GM10266 (cell line): ENCODE data around the gene CNTN4.

Source experiments
- DNase-seq: peaks from one replicate; pipeline ENCODE4 v3.0.0; 2012; ENCODE audit errors: extremely low spot score
- TF ChIP-seq, protein P1 (sequence below): IDR thresholded peaks from 2 replicates; pipeline ENCODE4 v1.5.1; 2012; ENCODE audit warnings: mild to moderate bottlenecking, low read depth; ENCODE audit not compliant: control insufficient read depth, insufficient read depth; ENCODE audit errors: missing control alignments

CNTN4 gene

GRCh38 chr3:2465842-2466241 lies 367.2 kb downstream of the CNTN4 start:
- no peak for DNase-seq
- TF ChIP-seq, protein P1, sequence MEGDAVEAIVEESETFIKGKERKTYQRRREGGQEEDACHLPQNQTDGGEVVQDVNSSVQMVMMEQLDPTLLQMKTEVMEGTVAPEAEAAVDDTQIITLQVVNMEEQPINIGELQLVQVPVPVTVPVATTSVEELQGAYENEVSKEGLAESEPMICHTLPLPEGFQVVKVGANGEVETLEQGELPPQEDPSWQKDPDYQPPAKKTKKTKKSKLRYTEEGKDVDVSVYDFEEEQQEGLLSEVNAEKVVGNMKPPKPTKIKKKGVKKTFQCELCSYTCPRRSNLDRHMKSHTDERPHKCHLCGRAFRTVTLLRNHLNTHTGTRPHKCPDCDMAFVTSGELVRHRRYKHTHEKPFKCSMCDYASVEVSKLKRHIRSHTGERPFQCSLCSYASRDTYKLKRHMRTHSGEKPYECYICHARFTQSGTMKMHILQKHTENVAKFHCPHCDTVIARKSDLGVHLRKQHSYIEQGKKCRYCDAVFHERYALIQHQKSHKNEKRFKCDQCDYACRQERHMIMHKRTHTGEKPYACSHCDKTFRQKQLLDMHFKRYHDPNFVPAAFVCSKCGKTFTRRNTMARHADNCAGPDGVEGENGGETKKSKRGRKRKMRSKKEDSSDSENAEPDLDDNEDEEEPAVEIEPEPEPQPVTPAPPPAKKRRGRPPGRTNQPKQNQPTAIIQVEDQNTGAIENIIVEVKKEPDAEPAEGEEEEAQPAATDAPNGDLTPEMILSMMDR = no peak

DNA sequence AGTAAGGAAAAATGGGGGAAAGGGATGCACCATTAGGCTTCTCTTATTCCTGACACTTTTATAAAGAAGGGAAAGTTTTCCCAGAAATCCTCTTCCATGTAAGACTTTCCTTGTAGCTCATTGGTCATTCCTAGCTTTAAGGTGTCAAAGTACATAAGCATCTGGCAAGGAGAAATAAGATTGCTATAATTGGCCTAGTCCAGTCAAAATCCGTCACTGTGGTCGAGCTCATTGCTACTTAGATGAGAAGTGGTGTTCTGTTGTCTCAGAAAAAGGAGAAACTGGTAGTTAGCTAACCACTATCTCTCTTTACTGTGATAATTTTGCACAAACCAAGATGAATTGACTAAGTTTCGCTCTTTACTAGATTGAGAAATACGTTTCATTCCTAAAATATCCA lies 370.1 kb downstream of the CNTN4 start:
- no peak for DNase-seq

GRCh38 chr3:2476996-2477395 lies 378.3 kb downstream of the CNTN4 start:
- TF ChIP-seq, protein P1 = no peak

More for the DNA sequence above, 370.1 kb downstream of the CNTN4 start:
- TF ChIP-seq, protein P1 = no peak

DNA sequence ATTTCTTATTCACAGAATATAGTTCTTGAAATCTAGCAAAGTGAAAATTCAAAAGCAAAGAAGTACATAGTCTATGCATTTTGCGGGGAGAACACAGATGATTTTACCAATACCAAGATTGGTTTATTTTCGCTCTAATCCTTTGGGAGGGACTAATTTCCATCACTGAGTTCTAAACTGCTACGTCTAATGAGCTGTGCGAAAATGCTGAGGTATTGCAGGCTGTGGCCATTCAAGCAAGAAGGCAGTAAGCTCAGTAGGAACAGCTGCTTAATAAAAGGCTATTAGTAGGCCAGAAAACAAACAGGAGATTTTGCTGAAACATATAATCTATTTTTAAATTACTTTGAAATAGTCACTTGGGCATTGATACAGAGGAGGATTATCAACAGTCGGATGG lies 379.0 kb downstream of the CNTN4 start:
- TF ChIP-seq, protein P1 = no peak
- no peak for DNase-seq

More at GRCh38 chr3:2476996-2477395, 378.3 kb downstream of the CNTN4 start:
- no peak for DNase-seq

GRCh38 chr3:2484162-2485026 lies 385.7 kb downstream of the CNTN4 start:
- DNase-seq = peak; percentile 8

DNA sequence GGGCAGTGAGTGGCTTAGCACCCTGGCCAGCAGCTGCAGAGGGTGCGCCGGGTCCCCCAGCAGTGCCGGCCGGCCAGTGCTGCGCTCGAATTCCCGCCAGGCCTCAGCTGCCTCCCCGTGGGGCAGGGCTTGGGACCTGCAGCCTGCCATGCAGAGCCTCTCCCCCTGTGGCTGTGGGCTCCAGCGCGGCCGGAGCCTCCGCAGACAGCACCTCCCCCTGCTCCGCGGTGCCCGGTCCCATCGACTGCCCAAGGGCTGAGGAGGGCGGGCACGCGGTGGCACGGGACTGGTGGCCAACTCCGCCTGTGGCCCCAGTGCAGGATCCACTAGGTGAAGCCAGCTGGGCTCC lies 386.3 kb downstream of the CNTN4 start:
- no peak for DNase-seq
- TF ChIP-seq, protein P1 = no peak

More at GRCh38 chr3:2484162-2485026, 385.7 kb downstream of the CNTN4 start:
- TF ChIP-seq, protein P1 = no peak

DNA sequence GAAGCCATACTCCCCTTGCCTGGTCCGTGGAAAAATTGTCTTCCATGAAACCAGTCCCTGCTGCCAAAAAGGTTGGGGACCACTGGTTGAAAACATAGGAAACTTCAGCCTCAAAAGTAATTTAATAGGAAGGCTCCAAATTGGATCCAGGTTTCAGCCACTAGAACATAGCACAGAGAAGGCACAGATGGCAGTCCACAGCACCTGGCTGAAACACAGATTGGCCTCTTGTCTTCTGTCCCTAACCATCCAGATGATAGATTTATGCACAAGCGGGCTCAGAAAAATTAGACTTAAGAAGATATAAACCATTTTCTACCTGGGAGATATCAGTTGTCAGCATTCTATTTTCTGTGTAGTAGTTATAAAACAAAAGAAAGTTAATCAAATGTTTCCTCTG lies 397.1 kb downstream of the CNTN4 start:
- no peak for DNase-seq
- TF ChIP-seq, protein P1 = no peak
